Glutamatergic neuron (in vitro differentiated cells): ENCODE results near the gene IGFN1. TPM values are rescaled to one million over a fixed set of nuclear protein-coding genes. Genes with fewer than 3 reads are reported as not detected.

Experiments
- DNase-seq: peaks from one replicate; pipeline ENCODE4 v3.0.0; 2022
- H3K27ac Mint-ChIP-seq: one replicate; pipeline ENCODE4 v1.8.0; 2020; ENCODE audit warnings: mild to moderate bottlenecking, mixed read lengths, inconsistent platforms; ENCODE audit not compliant: unreplicated experiment
- H3K27me3 Mint-ChIP-seq: one replicate; pipeline ENCODE4 v1.8.0; 2020; ENCODE audit warnings: mild to moderate bottlenecking, moderate library complexity, mixed read lengths, inconsistent platforms; ENCODE audit not compliant: unreplicated experiment
- H3K36me3 Mint-ChIP-seq: one replicate; pipeline ENCODE4 v1.8.0; 2020; ENCODE audit warnings: mild to moderate bottlenecking, mixed read lengths, inconsistent platforms; ENCODE audit not compliant: unreplicated experiment
- H3K4me1 Mint-ChIP-seq: one replicate; pipeline ENCODE4 v1.8.0; 2020; ENCODE audit warnings: mild to moderate bottlenecking, low read depth, mixed read lengths, inconsistent platforms; ENCODE audit not compliant: unreplicated experiment
- H3K4me3 Mint-ChIP-seq: one replicate; pipeline ENCODE4 v1.8.0; 2020; ENCODE audit warnings: mild to moderate bottlenecking, mixed read lengths, inconsistent platforms; ENCODE audit not compliant: unreplicated experiment
- H3K9me3 Mint-ChIP-seq: one replicate; pipeline ENCODE4 v1.8.0; 2020; ENCODE audit warnings: mild to moderate bottlenecking, moderate library complexity, mixed read lengths, inconsistent platforms; ENCODE audit not compliant: unreplicated experiment
- CTCF ChIP-seq: fragments of 200-600 bp; sonication (generic); IDR thresholded peaks from one replicate; pipeline ENCODE4 v1.5.0; 2021; ENCODE audit not compliant: partially characterized antibody, unreplicated experiment
- total RNA-seq: library from RNA; stranded (reverse); fragmentation: NEBNext Ultra II Directional; extraction: Animal tissue kit (Norgen Biotek cat#: 25700); gene quantifications from one replicate; pipeline ENCODE4 v1.2.1, GENCODE V29; 2021; ENCODE audit not compliant: unreplicated experiment

IGFN1 gene
- total RNA-seq, 1 donor from 2014 or later = 1.9 TPM

- Mint-ChIP-seq H3K27ac (peak overlapping the region; percentile 19), H3K9me3 (peaks cover 6% of the 10 kb centered on the region), H3K36me3 (no peaks in the 10 kb centered on the region), H3K4me3 (no peak overlapping the region), H3K4me1 (peaks cover 9% of the 10 kb centered on the region), H3K27me3 (peaks cover 5% of the 10 kb centered on the region)
- no peak for TF ChIP-seq CTCF
- no peak for DNase-seq
Measured at GRCh38 chr1:201190005-201190404, 619 bp upstream of the IGFN1 start.

- no peak for DNase-seq
- Mint-ChIP-seq H3K4me1 (peaks cover 9% of the 10 kb centered on the region), H3K27me3 (peaks cover 3% of the 10 kb centered on the region), H3K36me3 (no peaks in the 10 kb centered on the region), H3K4me3 (no peak overlapping the region), H3K9me3 (peaks cover 6% of the 10 kb centered on the region), H3K27ac (no peak overlapping the region)
- TF ChIP-seq CTCF = no peak
Measured at GRCh38 chr1:201191653-201192260, 1.1 kb downstream of the IGFN1 start.

- DNase-seq = no peak
- Mint-ChIP-seq H3K4me3 (no peak overlapping the region), H3K4me1 (peaks cover 9% of the 10 kb centered on the region), H3K27me3 (peaks cover 3% of the 10 kb centered on the region), H3K27ac (no peak overlapping the region), H3K9me3 (peaks cover 6% of the 10 kb centered on the region), H3K36me3 (no peaks in the 10 kb centered on the region)
- no peak for TF ChIP-seq CTCF
Measured at GRCh38 chr1:201192261-201192788, 1.7 kb downstream of the IGFN1 start.

- no peak for DNase-seq
- no peaks in the 10 kb centered on the region for H3K36me3 Mint-ChIP-seq
- peaks cover 9% of the 10 kb centered on the region for H3K4me1 Mint-ChIP-seq
- no peaks in the 10 kb centered on the region for H3K27me3 Mint-ChIP-seq
- no peak overlapping the region for H3K4me3 Mint-ChIP-seq
- H3K27ac Mint-ChIP-seq = no peak overlapping the region
- TF ChIP-seq CTCF = no peak
- peaks cover 6% of the 10 kb centered on the region for H3K9me3 Mint-ChIP-seq
Measured at GRCh38 chr1:201194046-201194445, 3.4 kb downstream of the IGFN1 start.

GRCh38 chr1:201198598-201198997 is 8.0 kb downstream of the IGFN1 start:
- no peaks in the 10 kb centered on the region for H3K27me3 Mint-ChIP-seq
- DNase-seq = no peak
- no peak for TF ChIP-seq CTCF
- H3K27ac Mint-ChIP-seq = no peak overlapping the region
- H3K9me3 Mint-ChIP-seq = no peaks in the 10 kb centered on the region
- H3K4me3 Mint-ChIP-seq = no peak overlapping the region
- no peaks in the 10 kb centered on the region for H3K36me3 Mint-ChIP-seq
- peaks cover 1% of the 10 kb centered on the region for H3K4me1 Mint-ChIP-seq
